Stimulated activated CD8-positive, alpha-beta memory T cell treated with anti-CD3 and anti-CD28 coated beads, Interleukin-7, amount 100 ng/mL, for 24 hours (primary cell): ENCODE data around the gene TCF12.
"Not testable (repeated sequence)": the region's sequence is repeated elsewhere in the genome, so short reads cannot be mapped to it uniquely, and the experiment has no call there.

Experiments used
- DNase-seq: peaks from one replicate; pipeline ENCODE4 v3.0.0-alpha.2; 2020; ENCODE audit warnings: low read depth

TCF12 gene

GRCh38 chr15:57135800-57136199, 217.4 kb downstream of the TCF12 start:
- no peak for DNase-seq

DNA sequence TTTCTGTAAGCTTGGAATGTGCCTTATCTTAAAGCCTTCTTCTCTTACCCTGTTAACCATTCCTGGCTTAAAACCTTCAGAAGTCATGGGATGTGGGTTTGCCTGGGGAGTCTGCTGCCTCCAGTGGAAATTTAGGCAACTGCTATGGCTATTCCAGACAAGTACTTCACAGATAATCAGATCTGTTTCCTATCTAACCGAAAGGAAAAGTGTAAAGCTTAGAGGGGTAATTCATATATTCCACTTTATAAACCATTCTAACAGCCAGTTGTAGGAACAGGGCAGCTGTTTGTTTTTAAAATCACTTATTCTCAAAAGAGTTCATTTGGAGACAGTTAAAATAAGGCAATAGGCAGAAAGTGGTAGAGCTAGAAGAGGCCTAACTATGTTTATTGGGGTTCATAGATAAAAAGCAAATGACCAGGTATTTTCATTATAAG, 219.9 kb downstream of the TCF12 start:
- DNase-seq: no peak

DNA sequence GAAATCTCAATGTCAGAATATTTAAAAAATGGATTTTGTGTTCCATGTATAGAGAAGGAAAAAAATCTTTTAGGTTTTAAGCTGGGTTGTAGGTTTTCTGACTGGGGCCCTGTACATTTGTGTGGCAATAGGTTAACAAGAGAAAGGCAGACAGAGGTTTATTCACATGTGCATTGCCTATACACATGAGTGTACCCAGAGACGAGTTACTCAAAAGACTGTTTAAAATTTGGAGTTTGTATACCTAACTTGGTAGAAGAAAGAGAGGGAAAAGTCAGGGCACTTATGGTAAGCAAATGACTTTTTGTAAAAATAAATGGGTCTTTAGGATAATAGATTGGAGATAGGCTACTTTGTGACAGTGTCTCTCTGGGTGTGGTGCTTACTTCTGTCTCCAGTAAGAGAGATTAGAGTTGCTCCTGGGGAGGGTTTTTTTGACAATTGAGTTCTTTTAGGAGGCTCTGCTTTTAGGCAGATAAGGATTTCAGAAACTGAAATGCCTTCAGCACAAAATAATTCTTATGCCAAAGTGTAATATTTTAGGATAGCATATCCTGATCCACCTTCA, 225.2 kb downstream of the TCF12 start:
- DNase-seq: no peak

DNA sequence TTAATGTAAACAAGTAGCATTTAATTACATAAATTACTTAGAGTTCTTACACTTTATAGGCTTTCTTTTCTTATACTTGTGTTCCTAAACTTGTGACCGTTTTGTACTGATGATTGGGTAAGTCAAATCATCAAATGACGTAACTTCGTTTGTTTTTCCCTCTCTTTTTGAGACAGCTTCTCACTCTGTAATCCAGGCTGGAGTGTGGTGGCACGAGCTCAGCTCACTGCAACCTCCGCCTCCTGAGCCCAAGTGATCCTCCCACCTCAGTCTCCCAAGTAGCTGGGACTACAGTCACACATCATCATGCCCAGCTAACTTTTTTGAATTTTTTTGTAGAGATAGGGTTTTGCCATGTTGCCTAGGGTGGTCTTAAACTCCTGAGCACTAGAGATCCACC, 226.0 kb downstream of the TCF12 start:
- no peak for DNase-seq

- no peak for DNase-seq
Measured at GRCh38 chr15:57146506-57147201, 228.2 kb downstream of the TCF12 start.

- DNase-seq: no peak
Measured at GRCh38 chr15:57147621-57148020, 229.2 kb downstream of the TCF12 start.

DNA sequence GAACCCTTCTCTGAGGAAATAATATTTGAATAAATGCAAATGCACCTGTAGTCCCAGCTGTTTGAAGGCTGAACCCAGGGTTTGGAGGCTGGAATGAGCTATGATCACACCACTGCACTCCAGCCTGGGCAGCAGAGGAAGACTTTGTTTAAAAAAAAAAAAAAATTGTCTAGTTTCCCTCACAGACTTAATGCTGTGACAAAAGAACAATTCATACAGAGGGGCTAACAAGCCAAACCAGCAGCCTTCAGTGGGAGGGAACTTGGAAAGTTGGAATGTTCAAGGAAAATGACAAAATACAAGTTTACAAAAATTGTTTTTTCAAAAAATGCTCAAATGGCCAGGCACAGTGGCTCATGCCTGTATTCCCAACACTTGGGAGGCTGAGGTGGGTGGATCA, 229.8 kb downstream of the TCF12 start:
- DNase-seq: no peak

- DNase-seq: no peak
Measured at GRCh38 chr15:57149196-57149595, 230.8 kb downstream of the TCF12 start.

- no peak for DNase-seq
Measured at GRCh38 chr15:57150066-57150865, 231.8 kb downstream of the TCF12 start.

- DNase-seq: not testable (repeated sequence)
Measured at GRCh38 chr15:57150866-57151203, 232.4 kb downstream of the TCF12 start.

DNA sequence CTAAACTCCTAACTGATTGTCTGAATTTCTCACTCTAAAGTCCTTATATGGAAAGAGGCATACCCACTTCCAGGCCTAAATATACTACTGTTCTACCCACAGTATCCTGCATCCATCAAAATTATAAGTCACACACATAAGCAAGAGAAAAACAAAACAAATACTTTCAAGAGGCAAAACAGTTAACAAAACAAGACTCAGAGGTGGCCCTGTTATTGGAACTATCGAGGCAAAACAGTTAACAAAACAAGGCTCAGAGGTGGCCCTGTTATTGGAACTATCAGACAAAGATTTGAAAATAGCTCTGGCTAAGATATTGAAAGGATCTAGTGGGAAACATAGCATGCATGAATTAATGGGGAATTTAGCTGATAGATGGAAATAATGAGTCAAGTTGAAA, 233.7 kb downstream of the TCF12 start:
- DNase-seq: no peak

DNA sequence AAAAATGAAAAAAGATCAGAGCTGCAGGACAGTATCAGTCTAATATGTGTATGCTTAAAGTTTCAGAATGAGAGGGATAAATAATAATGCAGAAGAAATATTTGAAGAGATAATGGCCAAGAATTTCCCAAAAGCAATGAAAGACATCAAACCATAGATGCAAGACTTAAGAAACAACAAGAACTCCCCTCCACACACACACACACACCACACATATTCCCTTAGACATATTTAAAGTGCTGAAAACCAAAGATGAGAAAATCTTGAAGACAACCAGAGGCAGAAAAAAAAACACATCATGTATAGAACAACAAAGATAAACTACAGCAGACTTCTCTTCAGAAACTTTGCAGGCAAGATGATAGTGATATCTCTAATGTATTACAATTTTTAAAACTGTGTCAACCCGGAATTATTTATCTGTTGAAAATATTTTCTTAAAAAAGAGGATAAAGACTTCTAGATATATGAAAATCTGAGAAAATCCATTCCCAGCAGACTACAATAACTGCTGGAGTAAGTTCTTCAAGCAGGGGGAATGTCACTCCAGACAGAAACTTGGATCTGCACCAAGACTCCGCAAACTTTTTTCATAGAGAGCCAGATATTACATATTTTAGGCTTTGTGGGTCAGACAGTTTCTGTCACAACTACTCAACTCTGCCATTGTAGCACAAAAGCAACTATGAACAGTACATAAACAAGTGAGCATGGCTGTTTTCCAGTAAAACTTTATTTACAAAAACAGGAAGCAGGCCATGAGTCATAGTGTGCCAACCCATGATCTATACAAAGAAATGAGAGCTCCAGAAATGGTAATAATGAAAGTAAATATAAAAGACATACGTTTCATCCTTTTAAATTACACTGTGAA, 234.5 kb downstream of the TCF12 start:
- DNase-seq: no peak

GRCh38 chr15:57156210-57156884, 237.9 kb downstream of the TCF12 start:
- no peak for DNase-seq

DNA sequence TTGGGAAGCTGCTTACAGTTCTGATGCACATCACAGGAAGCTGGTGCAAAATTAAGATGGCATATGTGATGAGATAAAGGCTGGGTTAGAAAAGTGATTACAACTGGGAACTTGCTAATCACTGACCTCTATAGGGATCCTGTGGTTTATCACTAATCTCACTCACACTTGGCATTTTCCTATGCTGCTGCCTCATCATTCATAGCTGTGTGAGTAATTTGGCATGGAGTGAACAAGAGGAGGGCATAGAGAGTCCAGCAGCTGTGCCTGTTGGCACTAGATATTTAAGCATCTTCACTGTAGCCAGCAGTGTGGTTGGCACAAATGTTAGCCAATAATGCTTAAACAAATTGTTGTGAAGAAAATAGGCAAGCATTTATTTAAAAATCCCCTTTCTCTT, 240.1 kb downstream of the TCF12 start:
- no peak for DNase-seq

- no peak for DNase-seq
Measured at GRCh38 chr15:57158997-57159668, 240.7 kb downstream of the TCF12 start.

DNA sequence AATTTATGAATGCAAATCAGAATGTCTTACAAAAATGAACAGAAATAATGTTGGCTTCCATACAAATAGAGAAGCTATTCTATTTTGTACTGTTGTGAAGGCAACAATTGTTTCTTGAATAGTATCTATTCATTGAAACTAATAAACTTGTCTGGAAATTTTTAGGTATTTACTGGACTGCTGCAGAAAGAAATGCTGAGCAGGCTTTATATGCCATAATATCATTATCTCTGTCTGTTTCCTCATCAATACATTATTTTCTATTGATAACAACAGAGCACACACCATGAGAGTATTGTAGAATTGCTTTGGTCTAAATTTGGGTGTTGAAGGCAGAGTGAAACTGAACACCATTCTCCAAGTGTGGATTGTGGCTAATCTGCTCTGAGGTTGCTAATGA, 241.3 kb downstream of the TCF12 start:
- no peak for DNase-seq

GRCh38 chr15:57160823-57161560, 242.5 kb downstream of the TCF12 start:
- DNase-seq: no peak

- not testable (repeated sequence) for DNase-seq
Measured at GRCh38 chr15:57164251-57164650, 245.8 kb downstream of the TCF12 start.

- no peak for DNase-seq
Measured at GRCh38 chr15:57165992-57166391, 247.5 kb downstream of the TCF12 start.

DNA sequence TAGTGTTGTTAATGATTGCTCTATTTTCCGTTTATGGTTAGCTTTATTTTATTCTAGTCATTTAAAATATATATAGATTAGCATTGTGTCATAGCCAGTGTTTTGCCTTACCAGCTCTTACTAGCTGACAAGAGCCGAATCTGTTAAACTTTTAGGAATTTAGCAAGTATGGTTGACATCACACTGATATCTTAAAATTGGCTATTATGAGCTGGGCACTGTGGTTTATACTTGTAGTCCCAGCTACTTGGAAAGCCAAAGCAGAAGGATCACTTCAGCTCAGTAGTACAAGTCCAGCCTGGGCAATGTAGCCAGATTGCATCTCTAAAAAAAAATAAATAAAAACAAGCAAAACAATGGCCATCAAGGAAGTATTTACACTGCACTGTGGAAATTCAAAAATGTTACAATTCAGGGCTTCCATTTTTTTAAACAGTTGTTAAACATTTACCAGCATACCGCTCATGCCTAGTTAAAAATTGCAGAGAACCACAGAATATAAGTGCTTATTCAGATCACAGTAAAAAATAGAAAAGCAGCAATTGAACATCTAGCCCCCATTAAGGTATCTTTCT, 249.5 kb downstream of the TCF12 start:
- DNase-seq: no peak
